ENCODE results near the gene TBXA2R.
"Not testable (repeated sequence)": the region's sequence is repeated elsewhere in the genome, so short reads cannot be mapped to it uniquely, and the experiment has no call there.

TBXA2R gene

DNA sequence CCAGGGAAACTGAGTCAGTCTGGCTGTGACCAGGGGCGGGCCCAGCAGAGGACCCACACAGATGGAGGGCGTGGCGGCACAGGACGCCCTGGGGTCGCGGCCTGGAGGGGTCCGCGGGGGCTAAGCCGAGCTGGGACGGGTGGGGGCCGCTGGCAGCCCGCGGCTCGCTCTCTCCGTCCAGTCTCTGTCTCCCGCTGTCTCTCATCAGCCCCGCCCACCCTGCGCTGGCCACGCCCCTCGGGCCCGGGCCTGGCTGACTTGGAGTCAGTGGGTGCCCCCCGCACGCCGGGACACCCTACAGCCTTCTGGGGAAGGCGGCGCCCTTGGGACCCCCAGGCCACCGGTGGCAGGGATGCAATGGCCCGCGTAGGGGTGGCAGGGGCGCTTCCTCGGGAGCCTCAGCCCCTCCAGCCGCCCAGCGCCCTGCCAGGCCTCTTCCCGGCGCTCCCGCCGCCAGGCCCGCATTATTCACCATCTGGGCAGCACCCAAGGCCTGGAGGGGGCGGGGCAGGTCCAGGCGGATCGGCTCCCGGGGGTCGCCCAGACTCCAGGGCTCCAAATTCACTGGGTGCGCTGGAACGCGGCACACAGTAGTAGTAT lies at the start of gene TBXA2R:
Gene TBXA2R (minus strand): TSS at position 186 of the 600 bp plus-strand sequence. CDS start 6,241 bp downstream, outside the sequence.
- peak; percentile 42 for DNase-seq (ENCODE audit: low read depth)

DNA sequence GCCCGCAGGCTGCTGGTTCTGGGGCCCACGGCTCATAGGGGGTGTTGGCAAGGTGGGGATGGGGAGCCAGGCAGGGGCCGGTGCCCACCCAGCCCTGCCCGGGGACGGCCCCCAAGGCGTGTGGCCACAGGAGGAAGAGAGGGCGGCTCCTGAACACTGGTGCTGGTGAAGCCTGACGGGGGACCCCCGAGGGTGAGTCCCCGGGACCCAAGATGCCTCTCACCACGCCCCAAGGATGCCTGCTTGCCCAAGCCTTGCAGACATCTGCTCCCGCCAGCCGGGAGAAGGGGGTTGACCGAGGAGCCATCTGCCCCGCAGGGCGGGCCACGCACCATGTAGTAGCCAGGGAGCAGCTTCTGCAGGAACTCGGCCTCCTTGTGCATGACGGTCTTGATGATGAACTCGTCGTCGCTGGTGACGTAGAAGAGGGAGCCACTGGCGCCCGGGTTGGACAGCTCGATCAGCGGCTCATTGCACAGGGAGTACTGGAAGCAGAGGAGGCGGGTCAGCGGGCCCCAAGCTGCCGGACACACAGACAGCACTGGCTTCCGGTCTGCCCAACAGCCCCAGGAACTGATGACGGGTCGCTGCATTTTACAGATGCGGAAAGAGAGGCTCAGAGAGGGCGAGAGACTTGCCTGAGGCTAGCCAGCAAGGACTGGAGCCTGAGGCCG lies 49.5 kb upstream of the TBXA2R start:
- DNase-seq (ENCODE audit: low read depth), result no peak

DNA sequence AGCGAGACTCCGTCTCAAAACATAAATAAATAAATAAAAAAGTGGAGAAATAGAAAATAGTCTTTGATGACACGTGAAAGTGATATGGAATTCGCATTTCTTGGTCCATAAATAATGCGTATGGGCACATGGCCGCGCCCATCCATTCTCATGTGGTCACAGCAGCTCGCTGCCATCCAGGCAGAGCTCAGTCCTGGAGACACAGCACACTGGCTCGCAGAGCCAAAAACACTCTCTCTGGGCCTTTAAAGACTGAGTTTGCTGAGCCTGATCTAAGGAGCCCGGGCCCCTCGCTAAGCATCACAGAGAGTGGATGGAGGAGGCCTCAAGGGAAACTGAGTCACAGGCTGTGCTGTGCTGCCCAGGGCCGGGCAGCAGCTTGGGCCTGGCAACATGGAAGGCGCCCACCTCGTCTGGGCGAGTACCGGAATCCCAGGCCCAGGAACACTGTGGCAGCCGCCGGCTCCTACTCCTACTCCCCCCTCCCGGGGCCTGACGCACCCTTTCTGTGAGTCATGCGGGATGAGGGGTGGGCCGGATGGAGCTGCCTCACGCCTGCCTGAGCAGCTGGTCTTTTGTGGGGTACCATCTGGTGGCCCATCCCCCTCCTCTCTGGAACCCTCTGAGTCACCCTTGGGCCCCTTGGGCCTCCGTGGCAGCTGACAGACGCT lies 48.9 kb upstream of the TBXA2R start:
- DNase-seq (ENCODE audit: low read depth), result no peak

DNA sequence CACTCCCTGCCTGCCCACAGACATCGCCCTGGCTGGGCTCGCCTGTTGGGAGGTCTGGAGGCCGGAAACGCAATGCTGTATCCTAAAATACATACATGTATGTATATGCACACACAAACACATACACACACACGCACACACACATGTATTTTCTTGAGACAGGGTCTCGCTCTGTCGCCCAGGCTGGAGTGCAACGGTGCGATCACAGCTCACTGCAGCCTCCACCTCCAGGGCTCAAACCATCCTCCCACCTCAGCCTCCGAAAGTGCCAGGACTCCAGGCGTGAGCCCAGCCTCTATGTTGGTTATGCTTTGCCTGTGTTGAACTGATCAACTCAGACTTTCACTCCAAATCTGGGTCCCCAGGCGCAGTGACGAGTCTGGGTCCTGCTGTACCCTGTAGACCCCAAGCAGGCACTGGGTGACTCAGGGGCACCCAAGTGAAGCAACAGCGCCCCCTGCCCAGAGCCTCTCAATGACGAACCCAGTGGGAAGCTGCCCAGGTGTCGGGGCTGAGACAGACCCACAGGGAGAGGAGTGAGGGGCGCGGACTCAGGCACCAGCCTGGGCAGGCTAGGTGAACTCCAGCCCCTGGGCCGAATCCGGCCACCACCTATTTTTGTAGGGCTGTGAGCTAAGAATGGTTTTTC lies 47.3 kb upstream of the TBXA2R start:
- DNase-seq (ENCODE audit: low read depth), result no peak

DNA sequence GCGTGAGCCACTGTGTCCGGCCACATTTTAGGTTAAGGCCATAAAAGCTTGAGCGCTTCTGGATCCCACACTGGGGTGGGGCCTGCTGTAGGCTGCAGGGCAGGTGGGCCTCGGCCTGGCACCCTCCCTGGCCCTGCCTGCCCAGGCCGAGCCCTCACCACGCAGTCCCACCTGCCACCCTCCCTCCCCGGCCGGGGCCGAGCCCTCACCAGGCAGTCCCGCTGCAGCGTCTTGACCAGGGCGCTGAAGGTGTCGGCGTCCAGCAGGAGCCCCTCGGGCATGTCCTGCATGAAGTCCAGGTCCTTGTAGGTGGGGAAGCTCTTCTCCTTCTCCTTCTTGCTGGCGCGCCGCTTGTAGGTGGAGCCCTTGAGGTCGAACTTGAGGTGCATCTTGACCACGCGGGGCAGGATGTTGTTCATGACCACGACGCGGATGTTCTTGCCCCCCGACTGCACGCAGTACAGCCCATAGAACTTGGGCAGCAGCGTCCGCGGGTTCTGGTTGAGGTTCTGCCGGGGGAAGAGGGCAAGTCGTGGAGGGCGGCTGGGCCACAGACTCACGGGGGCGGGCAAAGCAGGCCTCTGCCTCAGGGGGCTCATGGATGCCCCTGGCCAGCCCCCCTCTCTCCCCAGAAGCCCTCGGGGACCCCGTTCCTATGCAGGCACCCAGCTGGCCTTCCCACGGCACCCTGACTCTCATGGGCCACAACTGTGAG lies 46.6 kb upstream of the TBXA2R start:
- DNase-seq (ENCODE audit: low read depth), result no peak

DNA sequence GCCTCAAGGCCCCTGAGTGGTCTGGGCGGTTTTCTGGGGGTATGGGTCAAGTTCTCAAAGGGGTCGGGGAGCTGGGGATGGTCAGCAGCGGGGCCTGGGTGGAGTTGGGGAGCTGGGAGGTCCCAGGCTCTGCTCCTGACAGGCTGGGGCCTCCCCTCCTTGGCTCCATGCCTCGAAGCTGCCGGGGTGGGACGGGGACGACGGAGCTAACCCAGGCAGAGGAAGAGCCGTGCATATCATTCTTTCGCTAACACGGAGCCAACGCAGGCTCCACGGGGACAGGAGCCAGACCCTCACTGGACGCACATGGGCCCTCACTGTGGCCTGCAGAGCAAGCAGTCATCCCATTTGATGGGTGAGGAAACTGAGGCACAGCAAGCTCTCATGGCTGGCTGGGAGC lies 45.7 kb upstream of the TBXA2R start:
- DNase-seq (ENCODE audit: low read depth), result no peak

DNA sequence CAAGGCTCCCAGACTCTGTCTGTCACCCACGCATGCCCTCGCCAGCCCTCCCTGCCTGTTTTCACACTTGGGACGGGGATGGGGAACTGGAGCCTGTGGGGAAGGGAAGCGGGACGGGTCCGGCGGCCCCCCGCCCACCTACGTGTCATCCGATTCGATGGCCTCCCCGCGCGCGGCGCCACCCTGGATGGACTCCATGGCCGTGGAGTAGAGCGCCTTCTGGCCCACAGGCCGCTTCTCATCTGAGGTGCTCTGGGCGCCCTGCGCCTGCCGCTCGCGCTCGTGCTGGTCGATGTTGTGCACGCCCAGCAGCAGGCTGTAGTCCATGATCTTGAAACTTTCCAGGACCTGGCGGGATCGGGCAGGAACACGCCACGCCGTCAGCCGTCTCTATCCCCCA lies 45.0 kb upstream of the TBXA2R start:
- no peak for DNase-seq (ENCODE audit: low read depth)

DNA sequence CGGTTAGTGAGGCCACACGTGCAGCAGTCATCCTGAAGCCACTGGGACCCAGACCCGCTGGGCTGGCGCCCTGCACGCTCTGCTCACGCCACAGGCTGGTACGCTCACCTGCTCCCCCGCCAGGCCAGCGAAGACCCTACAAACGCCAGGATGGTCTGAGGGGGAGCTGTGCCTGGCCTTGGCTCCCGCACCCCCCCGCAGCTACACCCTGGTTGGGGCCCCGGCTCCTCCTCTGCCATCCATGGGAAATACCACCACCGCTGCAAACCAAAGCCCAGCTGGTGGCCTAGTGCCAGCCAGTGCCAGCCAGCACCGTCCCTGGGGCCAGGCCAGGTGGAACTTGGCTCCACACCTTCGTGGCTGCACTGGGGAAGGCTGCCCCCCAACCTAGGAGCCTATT lies 43.2 kb upstream of the TBXA2R start:
- DNase-seq (ENCODE audit: low read depth), result no peak

DNA sequence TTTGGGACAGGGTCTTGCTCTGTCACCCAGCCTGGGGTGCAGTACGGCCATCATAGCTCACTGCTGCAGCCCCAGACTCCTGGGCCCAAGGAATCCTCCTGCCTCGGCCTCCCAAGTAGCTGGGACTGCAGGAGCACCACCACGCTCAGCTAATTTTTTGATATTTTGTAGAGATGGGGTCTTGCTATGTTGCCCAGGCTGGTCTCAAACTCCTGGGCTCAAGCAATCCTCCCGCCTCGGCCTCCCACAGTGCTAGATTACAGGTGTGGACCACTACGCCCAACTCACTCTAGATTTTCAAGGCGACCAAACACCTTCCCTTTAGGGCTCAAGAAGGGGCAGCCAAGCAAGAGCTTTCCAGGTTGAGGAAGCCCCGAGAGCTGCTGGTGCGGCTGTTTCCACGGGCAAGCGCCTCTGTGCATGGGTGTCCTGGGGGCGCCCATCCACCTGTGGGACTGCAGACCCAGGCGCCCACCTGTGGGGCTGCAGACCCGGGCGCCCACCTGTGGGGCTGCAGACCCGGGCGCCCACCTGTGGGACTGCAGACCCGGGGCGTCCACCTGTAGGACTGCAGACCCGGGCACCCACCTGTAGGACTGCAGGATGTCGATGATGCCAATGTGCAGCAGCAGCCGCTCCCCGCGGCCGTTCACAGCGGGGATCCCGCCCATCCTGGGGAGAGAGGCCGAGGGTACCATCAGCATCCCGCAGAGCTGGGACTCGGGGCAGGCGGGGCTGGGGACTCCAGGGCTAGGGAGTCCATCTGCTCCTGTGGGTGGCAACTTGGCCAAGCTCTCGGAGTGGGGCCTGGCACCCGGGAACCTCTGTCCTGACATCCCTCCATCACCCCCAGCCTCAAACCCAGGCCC lies 41.6 kb upstream of the TBXA2R start:
- no peak for DNase-seq (ENCODE audit: low read depth)

DNA sequence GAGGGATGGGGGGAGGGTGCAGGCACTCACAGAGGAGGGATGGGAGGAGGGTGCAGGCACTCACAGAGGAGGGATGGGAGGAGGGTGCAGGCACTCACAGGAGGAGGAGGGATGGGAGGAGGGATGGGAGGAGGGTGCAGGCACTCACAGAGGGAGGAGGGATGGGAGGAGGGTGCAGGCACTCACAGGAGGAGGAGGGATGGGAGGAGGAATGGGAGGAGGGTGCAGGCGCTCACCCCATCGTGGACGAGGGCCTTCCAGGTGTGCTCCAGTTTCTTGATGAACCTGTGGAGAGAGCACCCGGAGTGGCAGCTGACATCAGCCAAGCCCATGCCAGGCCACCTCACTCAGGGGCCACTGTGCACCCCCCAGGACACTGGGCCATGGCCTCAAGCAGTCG lies 40.4 kb upstream of the TBXA2R start:
- not testable (repeated sequence) for DNase-seq (ENCODE audit: low read depth)

DNA sequence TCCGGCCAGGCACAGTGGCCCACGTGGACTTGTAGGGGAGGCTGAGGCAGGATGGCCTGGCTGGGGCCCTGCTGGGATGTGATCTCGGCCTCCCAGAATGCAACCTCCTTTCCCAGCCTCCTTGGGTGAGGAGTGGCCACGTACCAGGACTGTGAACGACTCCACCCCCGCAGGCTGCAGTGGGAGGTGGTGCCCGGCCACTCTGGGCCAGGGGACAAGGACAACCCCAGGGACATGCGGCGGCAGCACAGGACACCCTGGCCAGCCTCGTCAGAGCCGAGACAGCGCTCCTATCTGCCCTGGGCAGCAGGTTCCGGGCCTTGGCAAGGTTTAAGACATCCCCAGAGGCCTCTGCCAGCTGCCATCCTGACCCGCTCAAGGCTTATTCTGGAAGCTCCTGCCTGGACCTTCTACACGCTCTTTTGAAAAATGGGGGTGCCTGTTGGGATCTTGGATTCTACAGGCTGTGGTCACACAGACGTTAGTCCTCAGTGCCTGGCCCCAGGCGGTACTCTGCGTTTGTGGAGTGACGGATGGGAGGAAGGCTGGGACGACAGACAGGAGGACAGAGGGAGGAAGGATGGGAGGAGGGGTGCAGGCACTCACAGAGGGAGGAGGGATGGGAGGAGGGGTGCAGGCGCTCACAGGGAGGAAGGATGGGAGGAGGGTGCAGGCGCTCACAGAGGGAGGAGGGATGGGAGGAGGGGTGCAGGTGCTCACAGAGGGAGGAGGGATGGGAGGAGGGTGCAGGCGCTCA lies 39.8 kb upstream of the TBXA2R start:
- no peak for DNase-seq (ENCODE audit: low read depth)

DNA sequence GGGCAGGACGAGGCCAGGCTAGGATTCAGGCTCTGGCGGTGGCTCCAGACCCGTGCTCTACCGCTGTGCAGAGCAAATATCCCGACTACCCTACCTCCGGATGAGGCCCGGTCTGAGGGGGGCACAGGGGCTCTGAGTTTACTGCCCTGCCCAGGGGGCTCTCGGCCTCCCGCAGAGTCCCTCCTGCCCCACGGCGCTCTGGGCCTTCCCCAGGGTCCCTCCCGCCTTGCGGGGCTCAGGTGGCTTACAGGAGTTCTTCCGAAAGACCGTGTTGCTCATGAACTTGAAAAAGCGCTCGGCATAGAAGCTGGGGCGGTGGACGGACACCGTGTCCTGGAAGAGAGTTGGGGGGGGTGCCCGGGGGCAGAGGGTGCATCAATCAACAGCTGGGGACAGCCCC lies 39.1 kb upstream of the TBXA2R start:
- DNase-seq (ENCODE audit: low read depth), result no peak

DNA sequence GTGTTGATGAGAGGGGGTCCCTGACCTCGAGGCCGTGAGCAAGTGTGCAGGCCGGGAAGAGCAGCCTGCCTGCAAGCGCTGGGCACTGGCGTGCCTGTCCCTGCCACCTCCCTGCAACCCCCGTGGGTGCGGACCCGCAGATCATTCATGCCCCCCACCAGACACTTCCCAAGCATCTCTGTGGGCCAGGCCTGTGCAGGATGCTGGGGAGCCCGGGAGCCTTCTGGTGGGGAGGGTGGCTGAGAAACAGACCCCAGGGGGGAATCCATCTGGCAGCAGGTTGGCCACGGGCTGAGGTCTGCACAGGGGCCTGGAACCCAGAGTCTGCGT lies 38.4 kb upstream of the TBXA2R start:
- no peak for DNase-seq (ENCODE audit: low read depth)

DNA sequence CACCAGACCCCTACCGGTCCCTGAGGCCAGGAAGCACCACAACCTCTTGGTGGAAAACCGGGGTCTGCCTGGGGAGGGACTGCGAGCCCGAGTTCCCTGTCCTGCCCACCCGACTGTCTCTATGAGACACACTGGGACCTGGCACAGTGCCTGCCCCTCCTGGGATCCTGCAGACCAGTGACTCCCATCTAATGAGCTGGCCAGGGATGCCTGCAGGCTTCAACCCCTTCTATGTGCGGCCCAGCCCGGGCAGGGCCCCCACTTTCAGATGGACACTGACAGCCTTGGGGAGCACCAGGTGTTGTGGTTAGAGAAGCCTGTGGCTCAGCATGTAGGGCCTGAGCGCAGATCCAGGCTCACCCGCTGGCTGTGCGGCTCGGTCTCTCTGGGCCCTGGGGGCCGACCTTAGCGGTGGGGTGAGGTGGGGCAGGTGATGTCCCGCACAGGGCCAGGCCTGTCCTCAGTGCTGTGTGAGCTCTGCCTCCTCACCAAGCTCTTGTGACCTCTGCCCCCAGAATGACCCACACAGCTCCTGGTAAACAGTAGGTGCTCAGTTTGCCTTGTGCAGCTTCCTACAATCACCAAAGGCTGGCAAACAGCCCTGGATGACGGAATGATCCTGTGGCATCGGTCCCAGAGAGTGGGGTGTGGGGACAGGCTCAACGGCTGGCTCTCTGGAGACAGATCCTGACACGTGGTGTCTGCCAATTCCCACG lies 37.8 kb upstream of the TBXA2R start:
- DNase-seq (ENCODE audit: low read depth), result no peak

DNA sequence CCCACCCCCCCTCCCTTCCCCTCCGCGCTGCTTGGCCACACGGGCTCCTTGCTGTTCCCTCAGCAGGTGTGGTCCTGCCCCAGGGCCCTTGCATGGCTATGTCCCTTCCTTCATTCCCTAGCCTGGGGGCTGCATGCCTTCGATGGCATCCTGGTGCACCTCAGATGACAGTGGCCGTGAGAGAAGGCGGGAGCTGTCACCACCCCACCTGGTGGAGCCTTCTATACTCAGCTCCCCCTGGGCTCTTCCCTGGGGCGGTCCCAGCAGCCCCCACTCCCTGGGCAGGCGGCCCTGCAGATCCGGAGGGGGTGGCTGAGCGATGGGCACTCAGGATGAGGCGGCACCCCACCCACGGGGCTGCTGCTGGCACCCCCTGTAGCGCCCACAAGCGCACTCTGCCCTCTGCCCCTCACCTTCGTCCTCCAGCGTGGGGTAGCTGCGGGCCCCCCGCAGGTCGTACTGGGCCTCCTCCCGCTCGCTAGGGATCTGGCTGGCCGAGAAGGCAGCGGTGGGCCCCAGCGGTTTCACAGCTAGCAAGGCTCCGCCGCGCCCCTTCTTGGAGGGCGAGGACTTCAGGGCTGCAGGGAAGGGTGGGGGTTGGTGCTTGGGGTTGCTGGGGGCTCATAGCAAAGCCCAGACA lies 37.1 kb upstream of the TBXA2R start:
- DNase-seq (ENCODE audit: low read depth), result no peak

DNA sequence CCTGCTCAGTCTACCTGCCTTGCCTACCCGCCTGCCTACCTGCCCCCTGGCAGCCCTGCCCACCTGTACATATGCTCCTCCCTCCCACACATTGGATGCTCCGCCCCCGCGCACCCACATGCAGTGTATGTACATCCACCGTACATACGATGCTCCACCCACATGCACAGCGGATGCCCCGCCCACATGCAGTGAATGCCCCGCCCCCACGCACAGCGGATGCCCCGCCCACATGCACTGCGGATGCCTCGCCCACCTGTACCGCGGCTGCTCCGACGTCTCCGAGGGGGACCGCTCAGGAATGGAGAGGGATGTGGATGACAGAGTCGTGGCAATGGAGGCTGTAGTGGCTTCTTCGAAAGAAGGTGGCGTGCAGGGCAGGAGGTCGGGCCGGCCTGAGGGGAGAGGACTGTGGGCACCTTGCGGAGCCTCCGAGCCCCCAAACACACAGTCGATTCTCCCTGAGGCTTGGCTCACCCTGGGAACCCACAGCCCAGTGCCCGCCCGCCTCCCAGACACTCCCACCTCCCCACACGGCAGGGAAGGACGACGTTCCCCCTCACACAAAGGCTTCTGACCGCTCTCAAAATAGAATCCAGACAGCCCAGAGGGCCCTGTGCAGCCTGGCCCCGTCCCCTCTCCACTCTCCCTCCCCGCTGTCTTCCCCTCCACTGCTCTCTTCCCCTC lies 36.5 kb upstream of the TBXA2R start:
- no peak for DNase-seq (ENCODE audit: low read depth)

DNA sequence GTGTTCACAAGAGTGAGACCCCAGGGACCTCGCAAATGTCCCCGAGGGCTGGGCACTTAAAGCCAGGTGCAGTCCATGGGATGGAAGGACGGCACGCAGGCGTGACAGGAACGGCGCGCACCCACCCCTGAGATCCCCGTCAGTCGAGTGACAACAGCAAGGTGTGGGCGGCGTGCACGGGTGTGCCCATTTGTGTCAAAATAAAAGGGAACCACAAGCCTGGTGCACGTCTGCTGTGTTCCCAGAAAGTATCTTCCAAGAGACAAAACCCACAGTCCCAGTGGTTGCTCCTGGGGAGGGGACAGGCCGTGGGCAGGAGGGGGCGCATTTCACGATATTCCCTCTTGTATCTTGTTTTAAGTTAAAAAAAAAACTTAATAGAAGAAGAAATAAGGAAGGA lies 35.6 kb upstream of the TBXA2R start:
- no peak for DNase-seq (ENCODE audit: low read depth)

DNA sequence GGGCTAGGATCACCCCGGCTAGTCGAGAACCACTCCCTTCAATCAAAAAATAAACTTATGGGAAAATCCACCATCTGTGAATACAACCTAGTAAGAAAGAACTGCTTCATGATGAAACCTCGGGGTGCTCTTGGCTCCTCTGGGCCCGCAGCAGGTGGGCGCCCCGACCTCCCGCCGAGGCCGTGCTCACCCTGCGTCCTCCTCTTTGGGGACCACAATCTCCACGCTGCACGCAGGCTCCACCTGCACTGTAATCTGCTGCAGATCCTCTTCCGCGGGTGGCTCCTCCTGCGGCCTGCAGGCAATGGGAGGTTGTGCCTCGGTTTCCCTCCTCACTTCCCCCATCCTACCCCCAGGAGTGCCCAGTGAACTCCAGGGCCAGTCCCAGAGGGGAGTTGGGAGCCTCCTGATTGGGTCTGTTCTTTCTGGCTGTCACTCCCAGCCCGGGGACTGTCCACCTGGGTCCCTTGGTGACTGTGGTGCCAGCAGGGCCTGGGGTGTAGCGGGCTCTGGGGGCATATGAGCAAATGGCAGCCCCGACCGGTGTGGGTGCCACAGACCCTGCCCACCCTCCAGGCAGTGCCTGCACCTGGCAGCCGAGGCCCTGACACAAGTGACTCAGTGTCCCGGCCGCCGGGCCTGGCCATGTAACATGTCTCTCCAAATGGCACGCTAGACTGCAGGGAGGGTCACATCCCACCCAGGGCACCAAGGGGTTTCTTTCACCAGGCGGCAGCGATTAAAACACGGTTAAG lies 35.0 kb upstream of the TBXA2R start:
- no peak for DNase-seq (ENCODE audit: low read depth)

Measured in activated T-cell treated with anti-CD3 and anti-CD28 coated beads for 1 hour (primary cell).